GM13976 (cell line): ENCODE results near the gene FADS2.

Experiments used
- DNase-seq: peaks from one replicate; pipeline ENCODE4 v3.0.0; 2012; ENCODE audit warnings: low spot score
- CTCF ChIP-seq: IDR thresholded peaks from 2 replicates; pipeline ENCODE4 v1.5.1; 2012; ENCODE audit warnings: borderline replicate concordance, mild to moderate bottlenecking; ENCODE audit not compliant: insufficient read depth; ENCODE audit errors: extremely low read depth, missing control alignments, control extremely low read depth
- in situ Hi-C: fragments of 300-500 bp; cut with MboI; formaldehyde crosslinking; loops from one replicate; pipeline ENCODE4 v1.12.0; 2022; ENCODE audit warnings: low sequenced_read_pairs, mixed read lengths, inconsistent platforms; ENCODE audit not compliant: unreplicated experiment

The FADS2 gene

GRCh38 chr11:61910187-61911127 lies 82.4 kb downstream of the FADS2 start:
- in situ Hi-C loops: no loop called here
- no peak for DNase-seq
- no peak for TF ChIP-seq CTCF

GRCh38 chr11:61911128-61911700 lies 83.1 kb downstream of the FADS2 start:
- no peak for TF ChIP-seq CTCF
- DNase-seq: no peak
- in situ Hi-C loops: no loop called here

- TF ChIP-seq CTCF: no peak
- in situ Hi-C loops: no loop called here
- DNase-seq: no peak
Measured at GRCh38 chr11:61911701-61912529, 83.8 kb downstream of the FADS2 start.

GRCh38 chr11:61912530-61912898 lies 84.4 kb downstream of the FADS2 start:
- no peak for TF ChIP-seq CTCF
- in situ Hi-C loops: no loop called here
- no peak for DNase-seq

GRCh38 chr11:61912991-61913698 lies 85.0 kb downstream of the FADS2 start:
- no peak for TF ChIP-seq CTCF
- DNase-seq: peak; percentile 25

GRCh38 chr11:61913699-61914395 lies 85.7 kb downstream of the FADS2 start:
- DNase-seq: peak; percentile 23

More at GRCh38 chr11:61912991-61913698, 85.0 kb downstream of the FADS2 start:
- in situ Hi-C loops: no loop called here

More at GRCh38 chr11:61913699-61914395, 85.7 kb downstream of the FADS2 start:
- in situ Hi-C loops: no loop called here
- no peak for TF ChIP-seq CTCF
